AG08395 (cell line): Measurements from ENCODE around the gene PTH2.

Experiments
- DNase-seq: peaks from one replicate; pipeline ENCODE4 v3.0.0; 2012; ENCODE audit warnings: mixed read lengths, low spot score

PTH2 gene

DNA sequence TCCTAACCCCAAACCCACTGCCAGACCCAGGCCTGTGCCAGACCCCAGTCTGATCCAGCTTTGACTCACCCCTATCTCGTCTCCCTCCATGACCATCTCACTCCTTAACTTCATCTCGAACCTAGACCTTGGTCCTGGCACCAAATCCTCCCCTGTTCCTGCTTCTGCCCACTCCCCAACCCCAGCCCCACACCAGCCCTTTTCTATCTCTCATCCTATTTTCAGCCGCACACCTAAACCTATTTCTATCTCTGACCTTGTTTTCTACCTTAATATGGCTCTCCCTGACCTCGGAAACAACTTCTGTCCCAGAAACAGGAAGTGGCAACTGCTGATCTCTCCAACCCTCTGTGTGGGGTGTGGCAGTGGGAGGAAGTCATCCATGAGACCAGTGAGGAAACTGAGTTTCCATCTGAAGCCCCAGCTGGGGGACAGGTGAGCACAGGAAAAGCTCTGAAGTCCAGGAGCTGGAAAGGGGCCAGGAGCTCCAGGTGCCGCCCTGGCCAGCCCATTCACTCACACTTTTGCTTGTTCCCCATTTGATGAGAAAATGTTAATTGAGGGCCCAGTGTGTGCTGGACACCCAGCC, 13.7 kb downstream of the PTH2 start:
- no peak for DNase-seq

DNA sequence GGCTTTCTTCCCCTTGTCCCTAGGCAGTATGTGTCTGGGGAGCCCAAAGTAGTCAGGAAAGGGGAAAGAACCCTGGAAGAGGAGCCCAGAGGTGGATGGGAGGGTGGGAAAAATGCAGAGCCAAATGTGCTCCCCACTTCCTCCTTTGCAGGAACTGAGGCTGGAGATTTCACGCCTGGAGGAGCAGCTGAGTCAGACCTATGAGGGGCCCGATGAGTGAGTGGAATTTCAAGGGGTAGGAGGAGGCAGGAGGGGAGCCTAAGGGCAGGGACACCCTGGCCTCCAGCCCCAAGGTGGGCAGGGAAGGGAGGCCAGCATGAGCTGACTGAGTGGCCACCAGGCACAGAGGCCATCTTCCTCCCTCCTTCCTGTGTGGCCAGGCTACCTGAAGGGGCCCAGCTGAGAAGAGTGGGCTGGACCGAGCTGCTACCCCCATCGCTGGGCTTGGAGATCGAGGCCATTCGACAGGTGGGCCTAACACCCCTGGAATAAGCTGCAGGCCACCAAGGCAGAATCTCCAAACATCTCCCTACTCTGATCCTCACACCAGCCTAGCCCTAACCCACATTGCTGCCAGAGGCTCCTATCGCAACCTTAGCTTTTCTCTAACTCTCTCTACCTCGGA, 14.3 kb downstream of the PTH2 start:
- no peak for DNase-seq

DNA sequence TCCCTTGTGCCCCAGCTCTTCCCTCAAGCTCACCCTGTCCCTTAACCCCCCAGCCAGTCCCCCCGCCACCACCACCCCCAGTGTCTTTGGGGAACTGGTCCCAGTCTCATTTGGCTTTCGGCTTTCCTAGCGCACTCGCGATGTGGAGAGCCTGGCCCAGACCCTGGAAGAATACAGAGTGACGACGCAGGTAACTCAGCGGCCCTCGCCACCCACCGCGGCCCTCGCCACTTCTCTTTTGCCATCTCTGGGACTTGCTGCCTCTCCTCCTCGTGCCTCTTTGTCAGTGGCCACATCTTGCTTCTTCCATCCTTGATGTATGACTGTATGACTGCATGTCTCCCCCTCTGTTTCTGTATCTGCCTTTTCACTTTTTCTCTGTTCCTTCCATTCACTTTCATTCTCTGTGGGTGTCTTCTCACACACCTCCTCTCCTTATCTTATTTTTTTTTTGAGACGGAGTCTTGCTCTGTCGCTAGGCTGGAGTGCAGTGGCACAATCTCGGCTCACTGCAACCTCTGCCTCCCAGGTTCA, 15.7 kb downstream of the PTH2 start:
- no peak for DNase-seq

DNA sequence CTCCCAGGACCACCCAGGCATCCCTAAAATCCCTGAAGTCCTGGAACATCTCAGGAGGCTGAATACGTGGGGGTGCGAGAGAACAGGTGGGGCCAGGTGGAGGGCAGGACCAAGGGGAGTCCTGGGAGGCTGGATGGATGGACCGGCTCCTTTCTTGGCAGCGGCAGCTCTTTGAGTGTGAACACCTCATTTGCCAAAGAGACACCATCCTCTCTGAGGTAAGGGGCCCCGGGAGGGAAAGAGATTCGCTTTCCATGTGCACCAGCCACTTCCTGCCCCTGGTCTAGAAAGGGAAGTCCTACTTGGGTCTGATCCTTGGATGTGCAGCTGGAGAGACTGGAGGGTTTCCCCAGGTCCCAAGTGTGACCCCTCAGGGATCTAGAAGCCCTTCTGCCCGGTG, 16.2 kb downstream of the PTH2 start:
- DNase-seq: no peak

DNA sequence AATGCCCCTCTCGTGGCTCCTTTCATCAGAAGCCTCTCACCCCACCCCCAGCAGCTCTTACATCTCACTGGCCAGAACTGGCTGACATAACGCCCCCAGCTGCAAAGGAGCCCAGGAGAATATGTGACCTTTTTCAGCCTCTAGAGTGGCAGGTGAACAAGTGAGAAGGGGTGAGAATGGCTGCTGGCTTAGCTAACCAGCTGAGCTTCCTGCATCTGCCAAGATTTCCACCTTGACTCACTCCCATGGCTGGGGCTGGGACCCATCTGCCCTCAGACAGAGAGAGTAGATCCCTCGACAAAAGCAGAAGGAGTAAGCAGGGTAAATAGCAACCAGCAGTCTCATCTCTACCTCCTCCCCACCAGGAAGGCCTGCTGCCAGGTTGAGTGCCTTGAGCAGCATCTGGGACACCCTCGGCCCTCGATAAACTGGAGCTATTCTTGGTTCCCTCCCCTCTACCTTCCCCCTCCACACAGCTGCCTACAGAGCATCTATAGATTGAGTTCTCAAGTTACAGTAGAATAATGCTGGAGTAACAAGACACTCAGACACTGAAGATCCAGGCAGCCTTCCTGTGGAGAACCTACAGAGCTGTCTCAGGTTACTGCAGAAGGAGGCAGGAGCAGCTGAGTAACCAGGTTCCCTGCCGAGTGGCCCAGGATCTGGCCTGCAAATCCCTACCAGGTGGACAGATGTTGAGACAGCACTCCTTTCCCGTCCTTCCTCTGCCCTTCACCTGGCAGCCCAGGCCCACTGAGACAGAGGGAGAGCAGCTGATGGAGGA, 19.6 kb downstream of the PTH2 start:
- DNase-seq: no peak

DNA sequence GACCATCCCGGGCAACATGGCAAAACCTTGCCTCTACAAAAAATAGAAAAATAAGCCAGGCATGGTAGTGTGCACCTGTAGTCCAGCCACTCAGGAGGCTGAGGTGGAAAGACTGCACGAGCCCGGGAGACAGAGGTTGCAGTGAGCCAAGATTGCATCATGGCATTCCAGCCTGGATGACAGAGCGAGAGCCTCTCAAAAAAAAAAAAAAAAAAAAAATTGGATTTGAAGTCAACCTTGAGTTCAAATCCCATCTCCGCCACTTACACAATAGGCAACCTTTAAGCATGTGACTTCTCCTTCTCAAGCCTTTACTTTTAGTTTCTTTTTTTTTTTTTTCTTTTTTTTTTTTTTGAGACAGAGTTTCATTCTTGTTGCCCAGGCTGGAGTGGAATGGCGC, 23.2 kb downstream of the PTH2 start:
- DNase-seq: no peak

DNA sequence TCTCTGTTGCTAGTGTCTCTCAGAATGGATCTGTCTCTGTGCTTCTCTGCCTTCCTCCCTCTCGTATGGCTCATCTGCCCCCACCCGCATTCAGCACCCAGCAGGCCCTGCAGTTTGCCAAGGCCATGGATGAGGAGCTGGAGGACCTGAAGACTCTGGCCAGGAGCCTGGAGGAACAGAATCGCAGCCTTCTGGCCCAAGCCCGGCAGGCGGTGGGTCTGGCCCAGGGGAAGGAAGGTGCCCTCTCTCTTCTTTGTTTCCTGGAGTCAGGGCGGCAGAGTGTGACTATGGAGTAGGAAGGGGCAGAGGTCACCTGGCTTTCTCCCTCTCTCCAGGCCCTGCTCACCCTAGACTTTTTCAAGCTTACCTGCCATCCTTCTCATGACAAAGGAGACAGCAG, 24.3 kb downstream of the PTH2 start:
- DNase-seq: no peak

DNA sequence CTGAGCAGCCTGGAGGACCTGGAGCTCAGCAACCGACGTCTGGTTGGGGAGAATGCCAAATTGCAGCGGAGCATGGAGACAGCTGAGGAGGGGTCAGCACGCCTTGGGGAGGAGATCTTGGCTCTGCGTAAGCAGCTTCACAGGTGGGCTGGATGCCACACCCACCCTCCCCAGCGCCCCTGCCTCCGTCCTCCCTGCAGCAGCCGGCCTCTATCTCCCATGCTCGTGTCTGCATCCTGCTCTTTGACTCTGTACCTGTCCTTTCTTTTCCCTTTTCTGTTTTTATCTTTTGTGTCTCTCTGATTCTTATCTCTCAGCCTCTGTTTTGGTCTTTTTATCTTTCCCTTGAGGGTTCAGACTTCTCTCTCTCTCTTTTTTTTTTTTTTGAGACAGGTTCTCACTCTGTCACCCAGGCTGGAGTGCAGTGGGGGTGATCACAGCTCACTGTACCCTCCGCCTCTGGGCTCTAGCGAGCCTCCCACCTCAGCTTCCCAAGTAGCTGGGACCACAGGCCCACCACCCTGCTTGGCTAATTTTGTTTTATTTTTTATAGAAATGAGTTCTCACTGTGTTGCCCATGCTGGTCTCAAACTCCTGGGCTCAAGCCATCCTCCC, 25.1 kb downstream of the PTH2 start:
- DNase-seq: no peak

DNA sequence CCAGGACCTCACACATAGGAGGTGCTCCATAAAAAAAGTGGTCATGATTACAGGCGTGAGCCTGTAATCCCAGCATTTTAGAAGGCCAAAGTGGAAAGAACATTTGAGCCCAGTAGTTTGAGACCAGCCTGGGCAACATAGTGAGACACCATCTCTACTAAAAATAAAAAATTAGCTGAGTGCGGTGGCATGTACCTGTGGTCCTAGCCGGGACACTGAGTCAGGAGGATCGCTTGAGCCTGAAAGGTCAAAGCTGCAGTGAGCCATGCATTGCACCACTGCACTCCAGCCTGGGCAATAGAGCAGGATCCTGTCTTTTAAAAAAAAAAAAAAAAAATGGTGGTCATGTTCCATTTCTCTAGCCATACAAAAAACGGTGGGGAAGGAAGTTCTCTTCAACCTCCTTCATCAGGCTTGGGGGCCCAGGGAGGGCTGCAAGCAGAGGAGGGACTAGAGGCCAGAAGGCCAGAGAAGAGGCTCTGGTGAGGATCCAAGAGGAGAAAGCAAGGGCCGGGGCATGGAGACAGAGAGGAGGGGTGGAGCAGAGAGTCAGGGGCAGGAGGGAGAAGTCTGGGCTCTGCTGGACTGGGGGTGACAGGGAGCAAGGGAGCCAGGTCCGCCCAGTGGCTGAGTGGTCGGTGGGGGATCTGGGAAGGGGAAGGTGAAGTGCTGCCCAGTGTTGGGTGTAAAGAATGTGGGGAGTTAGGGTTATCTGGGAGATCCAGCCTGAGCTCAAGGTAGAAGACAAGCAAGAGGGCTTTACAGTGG, 26.3 kb downstream of the PTH2 start:
- no peak for DNase-seq

DNA sequence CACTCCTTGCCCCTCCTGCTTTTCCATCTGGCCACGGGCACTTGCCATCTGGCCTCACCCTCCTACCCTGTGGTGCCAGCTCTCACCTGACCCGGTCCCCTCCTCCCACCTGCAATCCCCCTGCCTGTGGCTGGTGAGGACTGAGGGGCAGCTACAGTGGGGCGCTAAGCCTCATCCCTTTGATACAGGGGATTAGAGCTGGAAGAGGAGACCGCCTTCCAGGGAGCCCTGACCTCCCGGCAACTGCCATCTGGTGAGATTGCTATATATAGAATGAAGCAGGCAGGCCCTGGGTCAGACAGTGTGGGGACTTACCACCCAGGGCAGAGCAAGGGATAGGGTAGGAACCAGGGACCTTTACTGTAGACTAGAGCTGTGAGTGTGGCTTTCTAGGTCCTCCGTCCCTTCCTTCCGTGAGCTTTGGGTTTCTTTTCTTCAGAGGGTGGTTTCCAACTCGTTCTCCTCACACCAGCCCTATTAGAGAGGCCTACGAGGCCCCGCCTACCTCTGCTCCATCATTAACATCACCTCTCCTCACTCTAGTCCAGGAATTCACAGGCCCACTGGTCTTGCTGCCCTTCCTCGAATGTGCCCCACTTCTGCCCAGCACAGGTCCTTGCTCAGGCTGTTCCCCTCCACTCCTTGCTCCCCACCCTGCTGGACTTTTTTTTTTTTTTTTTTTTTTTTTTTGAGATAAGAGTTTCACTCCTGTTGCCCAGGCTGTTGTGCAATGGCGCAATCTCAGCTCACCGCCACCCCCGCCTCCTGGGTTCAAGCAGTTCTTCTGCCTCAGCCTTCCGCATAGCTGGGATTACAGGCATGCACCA, 27.4 kb downstream of the PTH2 start:
- DNase-seq: no peak

DNA sequence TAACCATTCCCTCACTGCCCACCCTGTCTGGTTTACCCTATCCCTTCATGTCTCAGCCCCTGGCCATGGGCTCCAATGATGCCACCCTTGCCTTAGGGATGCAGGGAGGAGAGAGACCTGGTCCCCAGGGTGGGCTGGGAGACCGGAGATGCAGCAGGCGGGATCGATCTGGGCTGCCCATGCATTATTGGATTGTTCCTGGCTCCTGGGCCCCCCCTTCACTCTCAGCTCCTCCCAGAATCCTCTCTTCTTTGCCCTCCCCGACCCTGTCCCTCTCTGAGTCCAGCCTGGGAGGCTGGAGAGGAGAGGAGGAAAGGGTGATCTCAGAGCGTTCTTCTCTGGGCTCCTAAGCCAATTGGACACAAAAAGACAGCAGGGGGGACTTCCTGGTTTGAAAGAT, 29.4 kb downstream of the PTH2 start:
- no peak for DNase-seq

DNA sequence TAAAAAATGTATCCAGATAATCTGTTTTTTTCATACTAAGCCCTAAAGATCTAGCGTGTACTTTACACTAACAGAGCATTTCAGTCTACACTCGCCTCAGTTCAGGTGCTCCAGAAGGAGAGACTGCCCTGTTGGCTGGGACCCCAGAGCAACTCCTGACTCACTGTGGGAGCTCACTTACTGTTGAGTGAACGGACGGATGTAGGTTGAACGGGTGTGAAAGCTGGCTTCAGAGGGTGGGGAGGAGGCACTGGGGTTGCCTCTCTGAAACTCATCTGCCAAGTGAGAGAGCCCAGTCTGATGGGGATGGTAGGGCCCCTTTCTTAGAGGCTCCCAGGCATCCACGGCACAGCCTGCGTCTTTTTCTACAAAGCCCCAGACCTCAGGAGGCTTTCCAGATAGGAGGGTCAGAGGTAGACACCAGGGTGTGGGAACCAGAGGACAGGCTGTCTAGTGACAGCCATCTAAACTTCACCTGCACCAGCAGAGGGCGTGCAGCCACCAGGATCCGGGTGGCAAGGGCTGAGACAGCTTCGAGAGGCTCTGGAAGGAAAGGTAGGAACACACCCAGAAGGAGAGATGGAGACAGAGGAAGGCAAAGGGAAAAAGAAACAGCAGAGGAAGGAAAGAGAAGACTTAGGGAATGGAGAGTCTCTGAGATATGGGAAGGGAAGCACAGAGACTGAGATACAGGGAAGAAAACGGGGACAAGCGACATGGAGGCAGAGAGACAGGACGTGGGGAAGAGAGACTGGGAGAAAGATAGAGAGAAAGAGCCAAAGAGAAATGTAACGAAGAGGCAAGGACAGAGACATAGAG, 31.5 kb downstream of the PTH2 start:
- DNase-seq: peak; percentile 86

DNA sequence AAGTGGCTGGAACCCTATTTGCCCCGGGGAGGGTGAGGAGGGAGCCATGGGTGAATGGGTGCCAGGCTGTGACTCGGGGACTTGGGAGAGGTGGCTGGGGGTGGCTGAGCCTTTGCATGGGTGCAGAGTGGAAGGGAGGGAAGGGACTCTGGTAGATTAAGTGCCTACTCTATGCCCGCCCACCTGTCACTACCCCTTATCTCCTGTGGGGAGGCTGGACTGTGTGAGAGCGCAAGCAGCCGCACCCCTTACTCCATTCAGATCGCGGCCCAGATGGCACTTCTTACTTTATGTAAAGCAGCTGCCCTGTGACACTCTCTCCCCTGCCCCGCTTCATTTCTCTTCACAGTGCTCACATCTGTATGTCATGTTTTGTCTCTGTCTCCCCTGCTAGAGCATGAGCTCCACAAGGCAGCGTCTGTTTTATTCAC, 32.3 kb downstream of the PTH2 start:
- DNase-seq: no peak

DNA sequence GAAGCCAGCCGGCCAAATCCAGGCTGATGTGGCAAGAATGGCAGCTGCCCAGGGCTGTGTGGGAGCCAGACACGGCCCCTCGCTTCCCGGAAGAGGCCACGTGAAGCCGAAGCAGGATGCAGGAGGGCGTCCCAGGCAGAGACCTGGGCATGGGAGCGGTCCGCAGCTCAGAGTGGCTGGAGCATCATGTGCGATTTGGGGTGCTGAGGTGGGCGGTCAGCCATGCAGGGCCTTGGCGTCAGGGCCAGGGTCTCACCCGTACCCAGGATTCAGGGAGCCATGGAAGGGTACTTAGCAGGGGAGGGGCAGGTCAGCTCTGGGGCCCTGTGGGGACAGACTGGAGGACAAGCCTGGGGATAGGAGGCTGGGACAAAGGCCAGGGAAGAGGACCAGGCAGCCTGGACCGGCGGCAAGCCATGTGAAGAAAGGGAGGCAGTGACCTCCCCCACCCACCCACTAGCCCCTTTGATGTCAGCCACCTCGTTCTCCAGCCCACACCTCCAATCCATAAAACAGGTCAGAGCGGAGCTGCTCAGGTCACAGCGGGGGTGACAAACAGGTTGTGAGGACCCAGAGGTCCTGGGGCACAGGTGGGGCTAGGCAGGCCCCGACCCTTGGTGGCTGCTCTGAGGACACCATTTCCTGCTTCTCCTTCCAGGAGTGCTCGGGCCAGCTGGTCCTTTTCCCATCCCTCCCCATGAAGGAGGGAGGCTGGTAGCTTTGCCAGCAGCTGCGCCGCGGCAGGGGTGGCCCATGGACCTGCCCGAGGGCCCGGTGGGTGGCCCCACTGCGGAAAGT, 32.9 kb downstream of the PTH2 start:
- no peak for DNase-seq

DNA sequence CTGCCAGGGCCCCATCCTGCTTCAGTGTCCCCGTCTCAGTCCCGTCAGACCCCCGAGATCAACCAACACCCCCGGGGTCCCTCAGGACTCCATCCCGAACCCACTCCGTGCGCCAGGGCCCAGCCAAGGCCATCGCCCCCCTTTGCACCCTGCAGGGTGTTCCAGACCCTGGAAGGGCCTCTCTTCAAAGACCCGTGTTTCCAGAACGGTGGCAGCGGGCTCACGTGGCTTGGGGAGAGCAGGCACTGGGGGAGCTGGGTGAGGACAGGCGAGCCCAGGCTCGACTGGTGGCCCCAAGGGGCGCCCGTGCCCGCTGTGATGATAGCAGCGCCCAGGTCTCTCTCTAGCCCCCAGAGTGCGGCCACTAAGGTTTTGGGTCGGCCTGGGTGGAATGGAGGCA, 33.8 kb downstream of the PTH2 start:
- no peak for DNase-seq

DNA sequence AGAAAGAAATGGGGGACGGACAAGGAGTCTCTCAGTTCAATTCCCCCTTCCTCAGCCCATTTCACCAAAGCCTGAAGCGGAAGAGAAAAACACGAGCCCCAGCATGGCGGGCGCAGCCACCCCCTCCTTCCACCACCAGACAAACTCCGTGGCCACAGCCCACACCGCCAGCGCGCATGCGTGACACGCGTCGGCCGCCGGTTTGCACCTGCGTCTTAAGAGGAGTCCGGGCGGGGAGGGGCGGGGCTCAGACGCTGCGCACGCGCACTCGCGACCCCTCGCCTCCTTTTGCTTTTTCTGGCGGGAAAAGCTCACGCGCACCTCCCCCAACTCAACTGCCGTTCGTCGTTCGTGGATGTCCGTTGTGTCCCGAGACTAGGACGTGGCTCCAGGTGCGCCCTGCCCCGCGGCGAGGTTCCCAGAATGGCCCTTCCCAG, 35.3 kb downstream of the PTH2 start, which contains the start of gene KASH5:
Gene KASH5, plus strand, starts transcription at position 314 of the 437 bp plus-strand sequence. CDS start 2,635 bp downstream, outside the sequence.
- no peak for DNase-seq

DNA sequence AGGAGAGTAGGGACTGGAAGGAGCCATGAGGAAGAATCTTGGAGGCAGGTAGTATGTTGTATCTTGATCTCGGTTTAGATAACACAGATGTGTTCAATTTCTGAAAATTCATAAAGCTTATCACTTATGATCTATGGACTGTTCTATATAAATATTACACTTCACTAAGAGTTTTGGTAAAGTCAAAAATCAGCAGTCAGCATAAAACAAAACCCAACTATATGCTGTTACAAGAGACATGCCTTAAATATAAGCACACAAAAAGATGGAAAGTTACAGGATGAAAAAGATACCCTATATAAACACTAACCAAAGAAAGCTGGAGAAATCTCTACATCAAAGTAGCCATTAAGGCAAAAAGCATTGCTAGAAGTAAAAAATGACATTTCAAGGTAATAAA, 39.6 kb downstream of the PTH2 start:
- DNase-seq: no peak

DNA sequence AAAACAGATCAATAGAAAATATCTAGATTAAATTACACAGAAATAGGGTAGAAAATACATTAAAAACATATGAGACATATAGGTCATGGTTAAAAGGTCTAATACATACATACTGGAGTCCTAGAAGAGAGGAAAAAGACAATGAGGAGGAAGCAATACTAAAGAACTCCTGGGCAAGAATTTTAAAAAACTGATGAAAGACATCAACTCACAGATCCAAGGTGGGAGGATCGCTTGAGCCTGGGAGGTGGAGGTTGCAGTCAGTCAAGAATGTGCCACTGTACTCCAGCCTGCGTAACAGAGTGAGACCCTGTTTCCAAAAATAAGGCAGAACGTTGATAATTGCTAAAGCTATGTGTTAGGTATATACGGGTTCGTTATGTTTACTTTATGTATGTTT, 40.6 kb downstream of the PTH2 start:
- DNase-seq: no peak

DNA sequence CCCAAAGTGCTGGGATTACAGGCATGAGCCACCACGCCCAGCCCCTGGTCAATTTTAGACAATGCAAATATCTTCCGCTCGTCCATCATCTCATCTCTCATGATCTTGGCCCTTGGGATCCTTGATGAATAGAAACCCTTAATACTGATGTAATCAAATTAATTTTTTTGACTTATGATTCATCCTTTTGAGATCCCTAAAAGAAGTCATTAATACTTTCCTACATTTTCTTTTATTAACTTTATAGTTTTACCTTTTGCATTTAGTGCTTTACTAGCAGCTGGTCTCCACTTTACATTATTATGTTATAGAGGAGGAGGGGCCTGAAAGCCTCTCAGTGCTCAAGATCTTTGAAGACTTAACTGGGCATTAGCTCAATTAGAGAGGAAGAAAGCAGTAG, 42.9 kb downstream of the PTH2 start:
- no peak for DNase-seq
